ENCODE measurements around the gene OLA1.

OLA1 gene

DNA sequence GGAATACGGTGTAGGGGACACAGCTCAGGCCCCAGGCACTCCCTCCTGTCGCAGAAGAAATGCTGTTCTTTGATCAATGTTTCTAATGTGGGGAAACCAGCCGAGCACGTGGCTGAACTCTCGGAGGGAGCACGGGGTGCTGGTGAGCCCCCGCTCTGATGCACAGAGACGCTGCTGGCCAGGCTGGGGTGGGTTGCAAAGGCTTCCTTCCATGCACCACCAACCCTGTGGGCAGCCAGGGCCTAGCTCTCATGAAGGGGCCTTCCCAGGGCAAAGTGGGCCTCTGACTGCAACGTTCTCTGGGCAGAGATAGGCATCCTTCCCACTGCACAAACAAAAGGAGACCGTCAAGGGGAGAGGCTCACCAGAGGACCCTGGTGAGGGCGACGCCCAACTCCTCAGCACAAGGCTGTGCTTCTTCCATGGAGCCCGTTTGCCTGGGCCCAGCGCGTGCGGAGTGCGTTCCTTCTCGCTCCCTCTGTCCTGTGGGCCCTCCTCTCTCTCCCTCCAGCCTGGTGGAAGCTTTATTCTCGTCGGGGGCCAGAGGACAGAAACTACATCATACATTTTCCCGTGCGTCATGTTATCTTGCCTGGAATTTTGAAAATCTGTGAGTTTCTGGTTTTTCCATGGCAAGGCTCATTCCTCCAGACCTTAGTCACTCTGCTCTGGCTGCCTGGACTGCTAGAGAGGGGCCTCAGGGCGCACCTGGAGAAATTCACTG is 222.0 kb downstream of the OLA1 start:
- DNase-seq = no peak

DNA sequence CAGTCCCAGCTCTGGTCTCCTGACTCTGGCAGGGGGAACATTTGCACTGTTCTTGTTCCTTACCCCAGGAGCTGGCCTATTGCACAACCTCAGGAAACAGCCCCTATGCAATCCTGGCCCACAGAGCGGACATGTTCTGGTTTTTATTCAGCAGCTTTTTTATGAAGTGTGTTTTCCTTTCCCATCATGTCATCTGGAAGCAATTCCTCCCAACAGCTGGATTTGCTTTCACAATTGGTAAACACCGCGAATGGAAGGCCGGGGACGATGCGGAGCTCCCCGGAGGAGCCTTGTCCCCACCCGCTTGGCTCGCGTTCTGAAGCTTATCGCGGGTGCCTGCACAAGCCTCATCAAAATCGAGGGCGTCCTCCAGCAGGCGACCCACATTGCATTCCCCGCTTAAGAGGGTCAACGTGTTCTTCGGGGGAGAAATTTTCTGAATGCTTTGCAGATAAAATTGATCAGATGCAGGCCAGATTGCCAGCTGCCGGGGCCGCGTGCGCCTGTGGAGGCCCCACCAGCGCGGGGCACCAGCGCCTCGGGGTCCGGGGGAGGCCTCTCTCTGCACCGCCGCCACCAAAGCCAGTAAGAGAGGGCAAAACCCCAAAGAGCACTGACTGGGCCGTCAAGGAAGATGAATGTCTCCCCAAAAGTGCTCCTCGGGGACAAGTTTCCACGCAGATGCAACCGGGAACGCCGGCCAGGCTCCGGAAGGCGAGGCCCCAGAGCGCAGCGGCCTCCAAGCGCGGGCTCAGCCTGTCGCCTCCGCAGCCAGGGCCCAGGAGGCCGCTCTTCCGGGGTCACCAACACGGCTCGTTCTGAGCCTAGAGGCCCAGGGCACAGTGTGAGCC is 222.8 kb downstream of the OLA1 start:
- peak in 1 of 2 donors; percentile 27 for DNase-seq

DNA sequence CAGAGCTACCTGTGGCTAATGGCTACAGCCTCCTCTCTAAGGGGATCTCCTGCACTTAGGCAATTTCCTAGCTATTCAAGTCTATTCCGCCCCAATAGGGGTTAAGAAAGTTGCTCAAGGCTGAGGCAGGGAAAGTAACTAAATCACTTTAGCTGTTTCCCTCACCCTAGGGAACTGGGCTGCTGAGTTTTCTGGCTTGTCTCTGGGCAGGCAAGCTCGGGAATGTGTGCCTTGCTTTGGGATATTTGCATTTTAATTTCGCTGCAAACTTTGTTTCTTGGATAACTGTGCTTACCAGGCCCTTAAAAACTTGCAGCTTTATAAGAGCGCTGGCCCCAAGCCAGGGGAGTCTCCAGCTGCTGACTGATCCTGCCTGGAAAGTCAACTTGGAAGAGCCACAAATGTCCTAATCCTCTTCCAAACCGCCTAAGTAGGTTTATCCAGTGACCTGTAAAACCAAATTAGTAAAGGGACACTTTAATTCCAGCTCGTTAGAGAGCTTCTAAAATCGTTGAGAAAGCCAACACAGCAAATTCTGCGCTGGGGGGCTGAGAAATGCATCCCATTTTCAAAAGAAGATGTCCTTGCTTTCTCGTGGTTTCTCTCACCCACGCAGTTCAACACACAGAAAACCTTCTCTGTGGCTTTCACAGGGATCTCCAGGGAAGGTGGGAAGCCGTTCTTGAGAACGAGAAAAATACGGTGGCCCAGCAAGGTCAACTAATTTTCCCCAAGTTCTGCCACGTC is 223.6 kb downstream of the OLA1 start:
- no peak for DNase-seq

GRCh38 chr2:174023591-174024523 is 224.5 kb downstream of the OLA1 start:
- peak; percentile 22 to 66 for DNase-seq
